Measurements from ENCODE around the gene MACROH2A1. TPM values are rescaled to one million over a fixed set of nuclear protein-coding genes. Genes with fewer than 3 reads are reported as not detected.

Gene MACROH2A1
- polyA plus RNA-seq, 1 of the 3 experiments (the other 2 are of a cell fraction): 165 TPM

DNA sequence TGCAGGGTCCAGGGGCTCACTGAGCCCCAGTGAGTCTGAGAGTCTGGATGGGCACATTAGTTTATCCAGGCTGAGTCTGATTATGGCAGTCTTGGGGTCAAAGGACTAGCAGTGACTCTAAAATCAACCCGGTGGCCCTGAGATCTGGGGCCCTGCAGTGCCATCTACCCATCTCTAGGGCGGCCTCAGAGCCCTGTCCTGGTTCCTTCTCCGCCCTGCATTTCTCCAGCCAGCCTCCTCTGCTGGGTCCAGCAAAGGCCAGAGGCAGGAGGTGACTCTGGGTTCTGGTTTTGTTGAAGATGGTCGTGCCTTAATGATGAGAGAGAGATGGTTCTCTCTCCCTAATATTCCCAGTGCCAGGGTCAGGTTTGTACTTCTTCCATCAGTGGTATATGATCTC, 33.1 kb upstream of the MACROH2A1 start:
- Histone ChIP-seq H3K4me2 (no peak overlapping the region), H2AFZ (ENCODE audit: low read depth) (no peak overlapping the region), H3K4me1 (ENCODE audit: control insufficient read depth in 1 of 2, insufficient read depth in 2 of 2, low read depth in 1 of 2, low read length in 1 of 2) (peaks cover 0 to 17% of the 10 kb centered on the region in 2 experiments; a peak in 1 of 4 replicates), H3K9ac (no peak overlapping the region), H3K9me3 (no peaks in the 10 kb centered on the region), H3K36me3 (replicated peaks in 1 of 2; ENCODE audit: control insufficient read depth in 1 of 2, insufficient read depth in 2 of 2, low read length in 1 of 2) (no peaks in the 10 kb centered on the region), H3K4me3 (ENCODE audit: low read depth in 2 of 2, low read length in 1 of 2) (no peak overlapping the region), H4K20me1 (ENCODE audit: insufficient read depth) (no peaks in the 10 kb centered on the region), H3K79me2 (ENCODE audit: insufficient read depth) (no peaks in the 10 kb centered on the region), H3K27me3 (ENCODE audit: insufficient read depth) (no peaks in the 10 kb centered on the region), H3F3A (replicated peaks; ENCODE audit: insufficient read depth) (no peaks in the 10 kb centered on the region), H3K27ac (ENCODE audit: low read depth in 2 of 2, low read length in 1 of 2) (no peak overlapping the region), H3K9me2 (no peaks in the 10 kb centered on the region)
- DNase-seq: no peak
- TF ChIP-seq EP300 (IDR thresholded peaks at IDR 0.05; ENCODE audit: borderline replicate concordance in 1 of 2, low read depth in 1 of 2, low read length in 1 of 2) (no peak), RCOR1 (IDR thresholded peaks at IDR 0.05; ENCODE audit: low read length) (no peak), SMC3 (IDR thresholded peaks at IDR 0.05; ENCODE audit: low read depth, low read length) (no peak), MEF2A (IDR thresholded peaks at IDR 0.05; ENCODE audit: borderline replicate concordance, low read depth) (no peak), YY1 (IDR thresholded peaks at IDR 0.05; ENCODE audit: low read depth) (no peak), RFX5 (IDR thresholded peaks at IDR 0.05; ENCODE audit: low read length) (no peak), TEAD4 (IDR thresholded peaks at IDR 0.05; ENCODE audit: borderline replicate concordance, insufficient read depth) (no peak)
- TF ChIP-seq, protein P1, sequence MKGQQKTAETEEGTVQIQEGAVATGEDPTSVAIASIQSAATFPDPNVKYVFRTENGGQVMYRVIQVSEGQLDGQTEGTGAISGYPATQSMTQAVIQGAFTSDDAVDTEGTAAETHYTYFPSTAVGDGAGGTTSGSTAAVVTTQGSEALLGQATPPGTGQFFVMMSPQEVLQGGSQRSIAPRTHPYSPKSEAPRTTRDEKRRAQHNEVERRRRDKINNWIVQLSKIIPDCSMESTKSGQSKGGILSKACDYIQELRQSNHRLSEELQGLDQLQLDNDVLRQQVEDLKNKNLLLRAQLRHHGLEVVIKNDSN (IDR thresholded peaks at IDR 0.05; ENCODE audit: borderline replicate concordance, low read depth): no peak
- TF ChIP-seq, protein P2, sequence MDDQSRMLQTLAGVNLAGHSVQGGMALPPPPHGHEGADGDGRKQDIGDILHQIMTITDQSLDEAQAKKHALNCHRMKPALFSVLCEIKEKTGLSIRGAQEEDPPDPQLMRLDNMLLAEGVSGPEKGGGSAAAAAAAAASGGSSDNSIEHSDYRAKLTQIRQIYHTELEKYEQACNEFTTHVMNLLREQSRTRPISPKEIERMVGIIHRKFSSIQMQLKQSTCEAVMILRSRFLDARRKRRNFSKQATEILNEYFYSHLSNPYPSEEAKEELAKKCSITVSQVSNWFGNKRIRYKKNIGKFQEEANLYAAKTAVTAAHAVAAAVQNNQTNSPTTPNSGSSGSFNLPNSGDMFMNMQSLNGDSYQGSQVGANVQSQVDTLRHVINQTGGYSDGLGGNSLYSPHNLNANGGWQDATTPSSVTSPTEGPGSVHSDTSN (IDR thresholded peaks at IDR 0.05): no peak
- TF ChIP-seq, protein P3, sequence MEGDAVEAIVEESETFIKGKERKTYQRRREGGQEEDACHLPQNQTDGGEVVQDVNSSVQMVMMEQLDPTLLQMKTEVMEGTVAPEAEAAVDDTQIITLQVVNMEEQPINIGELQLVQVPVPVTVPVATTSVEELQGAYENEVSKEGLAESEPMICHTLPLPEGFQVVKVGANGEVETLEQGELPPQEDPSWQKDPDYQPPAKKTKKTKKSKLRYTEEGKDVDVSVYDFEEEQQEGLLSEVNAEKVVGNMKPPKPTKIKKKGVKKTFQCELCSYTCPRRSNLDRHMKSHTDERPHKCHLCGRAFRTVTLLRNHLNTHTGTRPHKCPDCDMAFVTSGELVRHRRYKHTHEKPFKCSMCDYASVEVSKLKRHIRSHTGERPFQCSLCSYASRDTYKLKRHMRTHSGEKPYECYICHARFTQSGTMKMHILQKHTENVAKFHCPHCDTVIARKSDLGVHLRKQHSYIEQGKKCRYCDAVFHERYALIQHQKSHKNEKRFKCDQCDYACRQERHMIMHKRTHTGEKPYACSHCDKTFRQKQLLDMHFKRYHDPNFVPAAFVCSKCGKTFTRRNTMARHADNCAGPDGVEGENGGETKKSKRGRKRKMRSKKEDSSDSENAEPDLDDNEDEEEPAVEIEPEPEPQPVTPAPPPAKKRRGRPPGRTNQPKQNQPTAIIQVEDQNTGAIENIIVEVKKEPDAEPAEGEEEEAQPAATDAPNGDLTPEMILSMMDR (IDR thresholded peaks at IDR 0.05): no peak
- ChIA-PET POLR2A (no interaction called here), CTCF (interaction anchor here (1.5 kb wide), 1 partner anchor 26 kb away, joined by 5 read pairs; no protein-coding TSS in a partner anchor)
- WGBS (ENCODE audit: low lambda C conversion rate): 45% methylated on average over 1 of the region's 4 CpGs

DNA sequence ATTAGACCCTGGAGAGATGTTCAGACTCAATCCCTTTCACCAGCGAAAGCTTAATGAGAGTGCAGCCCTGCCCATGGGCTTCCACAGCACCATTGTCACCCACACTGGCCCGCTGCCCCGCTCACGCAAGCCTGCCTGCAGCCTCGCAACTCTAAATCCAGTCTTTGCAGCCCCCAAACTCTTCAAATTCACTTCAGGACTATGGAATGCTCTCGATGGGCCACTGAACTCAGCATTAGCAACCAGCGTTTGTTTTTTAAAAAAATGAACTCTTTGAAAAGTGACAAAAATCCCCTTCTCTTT, 31.1 kb upstream of the MACROH2A1 start:
- DNase-seq: no peak
- Histone ChIP-seq H3K27me3 (ENCODE audit: insufficient read depth) (no peaks in the 10 kb centered on the region), H3K9me2 (no peaks in the 10 kb centered on the region), H2AFZ (ENCODE audit: low read depth) (no peak overlapping the region), H3K36me3 (replicated peaks in 1 of 2; ENCODE audit: control insufficient read depth in 1 of 2, insufficient read depth in 2 of 2, low read length in 1 of 2) (no peaks in the 10 kb centered on the region), H3K27ac (ENCODE audit: low read depth in 2 of 2, low read length in 1 of 2) (no peak overlapping the region), H3K4me3 (ENCODE audit: low read depth in 2 of 2, low read length in 1 of 2) (no peak overlapping the region), H3F3A (replicated peaks; ENCODE audit: insufficient read depth) (no peaks in the 10 kb centered on the region), H3K4me2 (no peak overlapping the region), H3K4me1 (ENCODE audit: control insufficient read depth in 1 of 2, insufficient read depth in 2 of 2, low read depth in 1 of 2, low read length in 1 of 2) (peaks cover 0 to 8% of the 10 kb centered on the region in 2 experiments; a peak in 1 of 4 replicates), H4K20me1 (ENCODE audit: insufficient read depth) (no peaks in the 10 kb centered on the region), H3K9ac (no peak overlapping the region), H3K79me2 (ENCODE audit: insufficient read depth) (no peaks in the 10 kb centered on the region), H3K9me3 (no peaks in the 10 kb centered on the region)
- POLR2A ChIA-PET: no interaction called here
- TF ChIP-seq YY1 (IDR thresholded peaks at IDR 0.05; ENCODE audit: low read depth): no peak
- TF ChIP-seq, protein P4, sequence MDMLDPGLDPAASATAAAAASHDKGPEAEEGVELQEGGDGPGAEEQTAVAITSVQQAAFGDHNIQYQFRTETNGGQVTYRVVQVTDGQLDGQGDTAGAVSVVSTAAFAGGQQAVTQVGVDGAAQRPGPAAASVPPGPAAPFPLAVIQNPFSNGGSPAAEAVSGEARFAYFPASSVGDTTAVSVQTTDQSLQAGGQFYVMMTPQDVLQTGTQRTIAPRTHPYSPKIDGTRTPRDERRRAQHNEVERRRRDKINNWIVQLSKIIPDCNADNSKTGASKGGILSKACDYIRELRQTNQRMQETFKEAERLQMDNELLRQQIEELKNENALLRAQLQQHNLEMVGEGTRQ (IDR thresholded peaks at IDR 0.05; ENCODE audit: borderline replicate concordance, low read depth, low read length): no peak
- no peak for TF ChIP-seq EZH2phosphoT487 (IDR thresholded peaks at IDR 0.05; ENCODE audit: borderline replicate concordance, low read depth)
- no peak for TF ChIP-seq FOXJ3 (CRISPR knock-in tag; IDR thresholded peaks at IDR 0.05)
- no peak for TF ChIP-seq RFX5 (IDR thresholded peaks at IDR 0.05; ENCODE audit: low read length)
- TF ChIP-seq TAF1 (IDR thresholded peaks at IDR 0.05; ENCODE audit: borderline replicate concordance, low read depth, low read length): no peak
- TF ChIP-seq, protein P5, sequence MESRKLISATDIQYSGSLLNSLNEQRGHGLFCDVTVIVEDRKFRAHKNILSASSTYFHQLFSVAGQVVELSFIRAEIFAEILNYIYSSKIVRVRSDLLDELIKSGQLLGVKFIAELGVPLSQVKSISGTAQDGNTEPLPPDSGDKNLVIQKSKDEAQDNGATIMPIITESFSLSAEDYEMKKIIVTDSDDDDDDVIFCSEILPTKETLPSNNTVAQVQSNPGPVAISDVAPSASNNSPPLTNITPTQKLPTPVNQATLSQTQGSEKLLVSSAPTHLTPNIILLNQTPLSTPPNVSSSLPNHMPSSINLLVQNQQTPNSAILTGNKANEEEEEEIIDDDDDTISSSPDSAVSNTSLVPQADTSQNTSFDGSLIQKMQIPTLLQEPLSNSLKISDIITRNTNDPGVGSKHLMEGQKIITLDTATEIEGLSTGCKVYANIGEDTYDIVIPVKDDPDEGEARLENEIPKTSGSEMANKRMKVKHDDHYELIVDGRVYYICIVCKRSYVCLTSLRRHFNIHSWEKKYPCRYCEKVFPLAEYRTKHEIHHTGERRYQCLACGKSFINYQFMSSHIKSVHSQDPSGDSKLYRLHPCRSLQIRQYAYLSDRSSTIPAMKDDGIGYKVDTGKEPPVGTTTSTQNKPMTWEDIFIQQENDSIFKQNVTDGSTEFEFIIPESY (IDR thresholded peaks at IDR 0.05; ENCODE audit: borderline replicate concordance, low read depth): no peak
- no peak for TF ChIP-seq FOXM1 (IDR thresholded peaks at IDR 0.05; ENCODE audit: low read depth)
- 72% methylated on average over 7 of the region's 7 CpGs for WGBS (ENCODE audit: low lambda C conversion rate)
- CTCF ChIA-PET: interaction anchor here (1.5 kb wide), 1 partner anchor 28 kb away, joined by 4 read pairs; no protein-coding TSS in a partner anchor

Measured in SK-N-SH (cell line).